Testis (tissue), 2 donors: ENCODE data around the gene NARF.

Experiments
- CTCF ChIP-seq, 3 experiments: fragments of 450-650 bp in 2 of 3; fragments of 200-600 bp in 1 of 3; sonication (generic) in 1 of 3; IDR thresholded peaks; one replicate each; pipeline ENCODE4 v1.5.1; 2016 to 2019; ENCODE audit warnings: antibody characterized with exemption in 3 of 3, mild to moderate bottlenecking in 2 of 3, moderate library complexity in 1 of 3
- POLR2A ChIP-seq: fragments of 450-650 bp; IDR thresholded peaks from one replicate; pipeline ENCODE4 v1.6.1; 2017; ENCODE audit warnings: antibody characterized with exemption, mild to moderate bottlenecking, moderate library complexity

- TF ChIP-seq CTCF (IDR thresholded peaks at IDR 0.05) (no peak), POLR2A (no peak)
Observed at GRCh38 chr17:82483836-82484235, 25.3 kb downstream of the NARF start.
